Right kidney (tissue), 9 donors: ENCODE measurements around the gene C4orf51.
"Not testable (repeated sequence)": the region's sequence is repeated elsewhere in the genome, so short reads cannot be mapped to it uniquely, and the experiment has no call there.

Experiments used
- DNase-seq: peaks from one replicate; pipeline ENCODE4 v3.0.0-alpha.2; 2016
- long read RNA-seq, 8 donors: transcript quantifications; one replicate each; lab custom pipeline, GENCODE V29; 2026

C4orf51 gene
- long read RNA-seq, donor 1, result 0 reads
- long read RNA-seq, donor 2, result 0 reads
- long read RNA-seq, donor 3, partial matches to known transcripts, result 13 of 13 reads
- long read RNA-seq, donor 3, other reads (novel, unspliced or antisense), result 0 of 13 reads
- long read RNA-seq, donor 4, result 0 reads
- long read RNA-seq, donor 5, partial matches to known transcripts, result 5 of 5 reads
- long read RNA-seq, donor 5, other reads (novel, unspliced or antisense), result 0 of 5 reads
- long read RNA-seq, donor 6, result 0 reads
- long read RNA-seq, donor 7, partial matches to known transcripts, result 52 of 52 reads
- long read RNA-seq, donor 7, other reads (novel, unspliced or antisense), result 0 of 52 reads
- long read RNA-seq, donor 8, result 0 reads

DNA sequence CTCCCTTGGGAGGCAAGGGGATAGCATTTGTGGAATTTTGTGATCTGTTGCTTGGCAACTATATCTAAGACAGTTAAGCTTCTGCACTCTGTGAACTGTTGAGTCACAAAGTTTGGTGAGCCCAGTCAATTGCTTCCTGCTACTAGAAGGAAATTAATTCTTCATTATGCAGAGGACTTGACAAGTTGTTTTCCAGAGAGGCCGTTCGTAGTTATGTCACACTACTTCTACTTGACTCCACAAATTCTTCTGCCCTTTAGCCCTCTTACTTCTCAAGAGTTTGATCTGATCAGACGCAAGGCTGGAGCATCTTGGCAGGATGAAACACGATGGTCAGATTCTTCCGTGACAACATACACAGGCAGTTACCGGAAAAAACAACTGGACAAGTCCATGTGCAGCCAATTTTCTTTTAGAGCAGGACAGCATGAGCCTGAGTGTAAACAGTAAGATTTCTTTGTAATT, at the start of gene C4orf51:
Gene C4orf51, plus strand, starts transcription at position 156 of the 465 bp plus-strand sequence. Its CDS starts 58 bp downstream, at position 214.
- DNase-seq, result no peak

GRCh38 chr4:145635117-145635516, 44.8 kb upstream of the C4orf51 start:
- DNase-seq, result no peak

DNA sequence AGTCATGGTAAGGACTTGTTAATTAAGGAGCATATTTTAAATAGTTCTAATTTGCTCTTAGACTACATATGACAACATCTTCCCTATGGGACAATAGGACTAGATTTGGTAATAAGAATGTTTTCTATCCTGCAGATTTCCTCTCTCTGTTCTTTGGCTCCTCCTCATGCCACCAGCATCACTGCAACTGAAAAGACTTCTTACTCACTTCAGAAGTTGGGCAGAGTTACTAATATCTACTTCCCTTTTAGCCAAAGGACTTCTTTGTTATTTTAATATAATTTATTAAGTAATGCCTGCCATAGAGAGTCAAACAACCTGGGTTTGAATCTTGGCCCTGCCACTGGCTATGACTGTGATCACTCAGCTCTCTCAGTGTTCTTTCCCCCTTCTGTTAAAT, 44.3 kb upstream of the C4orf51 start:
- DNase-seq, result no peak

DNA sequence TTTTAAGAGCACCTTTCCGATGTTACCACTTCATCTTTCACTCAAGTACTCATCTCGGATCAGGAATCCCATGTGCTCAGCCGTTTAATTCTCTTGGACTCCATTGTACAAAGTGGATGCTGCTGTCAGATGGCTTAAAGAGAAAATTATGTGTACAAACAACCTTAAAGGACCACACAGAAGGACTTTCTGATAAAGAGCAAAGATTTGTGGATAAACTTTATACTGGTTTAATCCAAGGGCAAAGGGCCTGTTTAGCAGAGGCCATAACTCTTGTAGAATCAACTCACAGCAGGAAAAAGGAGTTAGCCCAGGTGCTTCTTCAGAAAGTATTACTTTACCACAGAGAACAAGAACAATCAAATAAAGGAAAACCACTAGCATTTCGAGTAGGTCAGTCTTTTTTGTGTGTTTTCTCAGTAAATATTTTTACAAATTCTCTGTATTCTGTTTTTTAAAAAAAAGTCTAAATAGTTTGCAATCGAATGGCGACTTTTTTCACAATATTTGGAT, 40.7 kb upstream of the C4orf51 start:
- DNase-seq, result no peak

GRCh38 chr4:145640236-145640635, 39.7 kb upstream of the C4orf51 start:
- DNase-seq, result not testable (repeated sequence)

- no peak for DNase-seq
Observed at GRCh38 chr4:145643295-145643694, 36.7 kb upstream of the C4orf51 start.

- no peak for DNase-seq
Observed at GRCh38 chr4:145644699-145645098, 35.2 kb upstream of the C4orf51 start.

GRCh38 chr4:145656156-145656555, 23.8 kb upstream of the C4orf51 start:
- no peak for DNase-seq

DNA sequence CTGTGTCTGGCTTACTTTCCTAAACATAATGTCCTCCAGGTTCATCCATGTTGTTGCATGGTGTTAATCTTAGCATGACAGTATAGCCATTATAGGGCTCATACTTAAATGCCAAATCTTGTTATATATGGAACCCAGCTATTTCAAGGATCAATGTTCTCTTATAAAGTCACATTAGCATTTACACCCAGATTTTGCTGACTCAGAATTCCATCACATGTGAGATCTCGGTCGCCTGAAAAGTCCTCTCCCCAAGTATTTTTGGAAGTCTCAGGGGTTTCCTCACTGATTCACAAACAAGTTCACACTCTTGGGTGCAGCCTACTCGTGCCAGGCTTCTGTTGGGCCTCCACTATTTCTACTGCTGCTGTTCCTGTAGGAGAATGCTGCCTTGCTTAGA, 19.9 kb upstream of the C4orf51 start:
- no peak for DNase-seq

DNA sequence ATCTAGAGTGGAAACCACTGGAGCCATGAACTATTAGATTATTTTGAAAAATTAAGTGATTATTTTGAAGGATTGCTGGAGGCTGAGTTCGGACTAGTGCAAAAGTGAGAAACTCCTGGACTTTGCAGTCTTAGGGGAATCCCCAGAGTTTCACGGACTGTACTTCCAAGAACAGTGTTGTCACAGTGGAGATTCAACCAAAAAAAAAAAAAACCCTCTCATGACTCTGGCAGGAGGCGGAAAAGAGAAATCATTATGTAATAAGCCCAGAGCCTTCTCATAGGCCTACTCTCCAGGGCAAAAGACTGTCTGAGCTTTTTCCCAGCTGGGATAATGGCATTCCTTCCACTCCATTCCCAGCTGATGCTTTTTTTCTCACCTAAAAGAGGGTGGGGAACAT, 16.8 kb upstream of the C4orf51 start:
- no peak for DNase-seq

- no peak for DNase-seq
Observed at GRCh38 chr4:145665773-145666172, 14.2 kb upstream of the C4orf51 start.

- DNase-seq, result no peak
Observed at GRCh38 chr4:145670422-145670821, 9.5 kb upstream of the C4orf51 start.

DNA sequence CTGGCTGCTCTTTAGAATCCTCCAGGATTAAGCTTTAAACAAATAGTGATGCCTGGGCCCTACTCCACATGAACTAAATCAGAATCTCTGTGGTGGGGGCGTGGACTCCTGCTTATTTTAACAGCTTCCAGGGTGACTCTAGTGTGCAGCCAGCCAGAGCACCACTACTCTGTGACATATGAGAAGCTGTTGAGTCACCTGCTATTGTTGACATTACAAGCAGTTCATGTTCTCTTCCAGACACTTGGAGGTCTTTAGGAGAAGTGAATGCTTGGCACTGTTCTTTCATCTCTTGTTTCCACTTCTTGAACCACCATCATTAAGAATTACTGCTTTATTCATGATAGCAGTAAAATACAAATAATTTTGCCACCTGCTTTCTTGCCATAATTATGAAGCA, 426 bp upstream of the C4orf51 start:
- no peak for DNase-seq

DNA sequence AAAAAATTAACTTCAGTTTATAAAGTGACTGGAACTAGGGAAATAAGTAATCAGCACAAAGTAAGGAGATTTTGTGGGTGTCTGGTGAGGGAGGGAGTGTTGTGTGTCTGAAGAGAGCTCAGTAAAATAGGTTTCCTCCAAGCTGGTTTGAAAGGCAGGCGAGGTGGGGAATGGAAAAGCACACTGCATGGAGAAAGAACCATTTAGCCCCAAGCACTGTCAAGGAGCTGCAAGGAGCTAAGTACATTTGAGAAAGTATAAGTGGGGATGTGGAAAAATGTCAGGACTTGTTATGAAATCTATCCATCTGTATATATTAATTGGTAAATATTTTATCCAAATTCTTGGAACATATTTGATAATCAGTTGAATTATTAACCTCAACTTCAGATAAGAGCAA, 956 bp downstream of the C4orf51 start:
- DNase-seq, result no peak

GRCh38 chr4:145681518-145681917, 1.6 kb downstream of the C4orf51 start:
- no peak for DNase-seq

GRCh38 chr4:145681956-145682355, 2.0 kb downstream of the C4orf51 start:
- DNase-seq, result no peak

DNA sequence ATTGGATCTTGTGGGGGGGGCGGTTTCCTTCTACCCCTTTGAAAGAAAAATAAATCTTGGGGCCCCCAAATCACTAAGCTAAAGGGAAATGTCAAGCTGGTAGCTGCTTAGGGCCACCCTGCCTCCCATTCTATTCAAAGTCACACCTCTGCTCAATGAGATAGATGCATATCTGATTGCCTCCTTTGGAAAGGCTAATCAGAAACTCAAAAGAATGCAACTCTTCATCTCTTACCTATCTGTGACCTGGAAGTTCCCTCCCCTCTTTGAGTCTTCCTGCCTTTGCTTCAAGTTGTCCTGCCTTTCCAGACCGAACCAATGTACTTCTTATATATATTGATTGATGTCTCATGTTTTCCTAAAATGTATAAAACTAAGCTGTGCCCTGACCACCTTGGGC, 7.0 kb downstream of the C4orf51 start:
- no peak for DNase-seq

GRCh38 chr4:145690610-145691009, 10.7 kb downstream of the C4orf51 start:
- DNase-seq, result no peak

DNA sequence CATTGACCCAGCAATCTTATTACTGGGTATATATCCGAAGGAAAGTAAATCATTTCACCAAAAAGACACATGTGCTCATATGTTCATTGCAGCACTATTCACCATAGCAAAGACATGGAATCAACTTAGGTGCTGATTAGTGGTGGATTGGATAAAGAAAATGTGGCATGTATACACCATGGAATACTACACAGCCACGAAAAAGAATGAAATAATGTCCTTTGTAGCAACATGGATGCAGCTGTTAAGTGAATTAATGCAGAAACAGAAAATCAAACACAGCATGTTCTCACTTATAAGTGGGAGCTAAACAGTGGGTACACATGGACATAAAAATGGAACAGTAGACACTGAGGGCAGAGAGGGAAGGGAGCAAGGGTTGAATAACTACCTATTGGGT, 11.5 kb downstream of the C4orf51 start:
- not testable (repeated sequence) for DNase-seq

DNA sequence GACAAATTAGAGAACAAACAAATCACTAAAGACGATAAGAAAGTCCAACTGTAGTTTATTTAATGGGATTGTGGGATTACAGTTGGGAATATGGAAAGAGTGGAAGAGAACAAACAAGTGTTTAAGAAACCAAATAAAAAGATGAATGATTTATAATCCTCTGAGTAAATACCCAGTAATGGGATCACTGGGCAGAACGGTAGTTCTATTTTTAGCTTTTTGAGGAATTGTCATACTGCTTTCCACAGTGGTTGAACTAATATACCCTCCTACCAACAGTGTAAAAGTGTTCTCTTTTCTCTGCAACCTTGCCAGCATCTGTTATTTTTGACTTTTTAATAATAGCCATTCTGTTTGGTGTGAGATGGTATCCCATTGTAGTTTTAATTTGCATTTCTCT, 15.0 kb downstream of the C4orf51 start:
- DNase-seq, result no peak

DNA sequence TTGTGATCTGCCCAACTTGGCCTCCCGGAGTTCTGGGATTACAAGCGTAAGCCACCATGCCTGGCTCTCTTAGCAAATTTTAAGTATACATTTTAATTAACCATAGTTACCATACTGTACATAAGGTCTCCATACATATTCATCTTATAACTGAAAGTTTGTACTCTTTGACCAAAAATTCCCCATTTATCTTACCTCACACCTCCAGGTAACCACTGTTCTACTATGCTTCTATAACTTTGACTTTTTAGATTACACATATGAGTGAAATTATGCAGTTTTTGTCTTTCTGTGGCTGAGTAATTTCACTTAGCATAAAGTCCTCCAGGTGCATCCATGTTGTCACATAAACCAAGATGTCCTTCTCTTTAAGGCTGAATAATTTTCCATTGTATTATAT, 17.4 kb downstream of the C4orf51 start:
- DNase-seq, result no peak

GRCh38 chr4:145698507-145698906, 18.6 kb downstream of the C4orf51 start:
- DNase-seq, result no peak

DNA sequence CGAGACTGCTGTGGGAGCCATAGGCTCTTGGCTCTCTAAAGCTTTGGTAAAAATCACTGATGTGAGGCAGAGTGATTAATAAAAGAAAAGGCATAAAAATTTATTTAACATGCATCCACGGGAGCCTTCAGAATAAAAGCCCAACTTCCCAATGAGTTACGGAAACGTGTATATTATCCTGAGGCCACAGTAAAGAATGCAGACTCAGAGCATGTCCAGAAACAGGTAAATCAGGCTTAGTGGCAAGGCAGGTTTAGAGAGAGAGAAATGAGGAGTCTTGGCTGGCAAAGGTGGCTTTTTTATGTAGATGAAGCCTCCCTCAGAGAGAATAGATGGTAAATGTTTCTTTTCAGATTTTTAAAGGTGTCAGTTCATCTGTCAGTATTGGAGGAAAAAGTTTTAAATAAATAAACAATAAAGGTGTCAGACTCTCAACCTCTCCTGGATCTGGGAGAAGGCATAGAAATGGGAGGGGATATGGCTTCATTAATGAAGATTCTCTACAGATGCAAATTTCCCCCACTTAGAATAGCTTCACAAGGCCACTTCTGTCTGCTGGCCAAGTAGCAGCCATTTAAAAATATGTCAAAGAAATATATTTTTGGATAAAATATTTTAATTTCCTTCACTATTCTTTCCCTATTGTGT, 24.0 kb downstream of the C4orf51 start:
- no peak for DNase-seq

GRCh38 chr4:145709336-145709735, 29.4 kb downstream of the C4orf51 start:
- no peak for DNase-seq
